ENCODE results near the gene TEPSIN. TPM values are rescaled to one million over a fixed set of nuclear protein-coding genes. Genes with fewer than 3 reads are reported as not detected.

Gene TEPSIN
- total and polyA plus RNA-seq, 7 donors: 6.9 to 42.8 (median 23.5) TPM

- intact Hi-C loops (cut with DNase I): no loop called here
- 92 to 93% methylated on average over 20 of the region's 20 CpGs for WGBS, 2 donors
- H3K27ac ChIP-seq: no peak overlapping the region
- H3K4me1 ChIP-seq: peaks cover 0 to 14% (median 0%) of the 10 kb centered on the region in 4 donors
- no peaks in the 10 kb centered on the region for H3K9me3 ChIP-seq
- H3K27me3 ChIP-seq: no peaks in the 10 kb centered on the region
- no peak overlapping the region for H3K4me3 ChIP-seq
- no peak for TF ChIP-seq POLR2A (IDR thresholded peaks at IDR 0.05)
- TF ChIP-seq EP300 (IDR thresholded peaks at IDR 0.05): no peak
- TF ChIP-seq CTCF (IDR thresholded peaks at IDR 0.05): no peak
- no peak for TF ChIP-seq POLR2AphosphoS5 (IDR thresholded peaks at IDR 0.05)
- peaks cover 0 to 11% (median 0%) of the 10 kb centered on the region in 4 donors for H3K36me3 ChIP-seq
- no peak for DNase-seq
Observed at GRCh38 chr17:81191116-81191515, 47.7 kb downstream of the TEPSIN start.

GRCh38 chr17:81190591-81190990 lies 48.3 kb downstream of the TEPSIN start:
- Histone ChIP-seq H3K27ac (no peak overlapping the region), H3K4me3 (no peak overlapping the region), H3K27me3 (no peaks in the 10 kb centered on the region), H3K4me1 (peaks cover 0 to 10% (median 0%) of the 10 kb centered on the region in 4 donors), H3K36me3 (peaks cover 0 to 9% (median 0%) of the 10 kb centered on the region in 4 donors), H3K9me3 (no peaks in the 10 kb centered on the region)
- intact Hi-C loops (cut with DNase I): no loop called here
- DNase-seq: no peak
- WGBS, 2 donors: 95 to 96% methylated on average over 28 of the region's 28 CpGs
- no peak for TF ChIP-seq POLR2AphosphoS5 (IDR thresholded peaks at IDR 0.05)
- TF ChIP-seq POLR2A (IDR thresholded peaks at IDR 0.05): no peak
- no peak for TF ChIP-seq CTCF (IDR thresholded peaks at IDR 0.05)
- TF ChIP-seq EP300 (IDR thresholded peaks at IDR 0.05): no peak

- Histone ChIP-seq H3K9me3 (no peaks in the 10 kb centered on the region), H3K27me3 (no peaks in the 10 kb centered on the region), H3K4me3 (no peak overlapping the region), H3K4me1 (peaks cover 0 to 3% (median 0%) of the 10 kb centered on the region in 4 donors), H3K36me3 (peaks cover 0 to 5% (median 0%) of the 10 kb centered on the region in 4 donors), H3K27ac (no peak overlapping the region)
- intact Hi-C loops (cut with DNase I): no loop called here
- no peak for DNase-seq
- 89% methylated on average over 27 of the region's 27 CpGs for WGBS, 2 donors
- TF ChIP-seq EP300 (IDR thresholded peaks at IDR 0.05) (no peak), POLR2AphosphoS5 (IDR thresholded peaks at IDR 0.05) (no peak), POLR2A (IDR thresholded peaks at IDR 0.05) (no peak), CTCF (IDR thresholded peaks at IDR 0.05) (no peak)
Observed at GRCh38 chr17:81189670-81190530, 49.0 kb downstream of the TEPSIN start.

- peaks cover 0 to 5% (median 0%) of the 10 kb centered on the region in 4 donors for H3K36me3 ChIP-seq
- DNase-seq: no peak
- H3K27me3 ChIP-seq: peaks cover 0 to 6% (median 0%) of the 10 kb centered on the region in 3 donors
- TF ChIP-seq CTCF (IDR thresholded peaks at IDR 0.05): no peak
- TF ChIP-seq EP300 (IDR thresholded peaks at IDR 0.05): no peak
- no peak for TF ChIP-seq POLR2AphosphoS5 (IDR thresholded peaks at IDR 0.05)
- no peak for TF ChIP-seq POLR2A (IDR thresholded peaks at IDR 0.05)
- no peak overlapping the region for H3K27ac ChIP-seq
- H3K9me3 ChIP-seq: no peaks in the 10 kb centered on the region
- H3K4me3 ChIP-seq: no peak overlapping the region
- intact Hi-C loops (cut with DNase I): no loop called here
- 90 to 92% methylated on average over 7 of the region's 7 CpGs for WGBS, 2 donors
- H3K4me1 ChIP-seq: no peaks in the 10 kb centered on the region
Observed at GRCh38 chr17:81189016-81189415, 49.8 kb downstream of the TEPSIN start.
